IMR-90 (cell line): ENCODE data around the gene SRSF12. TPM values are rescaled to one million over a fixed set of nuclear protein-coding genes. Genes with fewer than 3 reads are reported as not detected.

Experiments used
- ATAC-seq: fragments of 200-7000 bp; cut with Tn5 transposase; 2 replicates; pipeline ENCODE4 v1.9.1; 2020; ENCODE audit warnings: low read depth, mild to moderate bottlenecking, moderate library complexity
- BruUV-seq: library from RNA; stranded (reverse); fragments of 400-500 nt; replicated peaks from 2 replicates; lab custom pipeline; 2021; lab: Mats Ljungman, UMichigan
- CTCF ChIA-PET: fragments of 300-600 bp; formaldehyde crosslinking; extraction: SDS; loops from one replicate; lab custom pipeline; 2021; ENCODE audit warnings: antibody characterized with exemption; lab: Yijun Ruan, JAX
- POLR2A ChIA-PET: fragments of 300-600 bp; sonication (Branson Sonifier 250); formaldehyde crosslinking; loops from one replicate; lab custom pipeline; 2022; ENCODE audit warnings: antibody characterized with exemption; ENCODE audit not compliant: unreplicated experiment; lab: Charles Lee
- DNase-seq: peaks from one replicate; pipeline ENCODE4 v3.0.0; 2013
- H2AFZ ChIP-seq: replicated peaks from 2 replicates; pipeline ENCODE3; 2013; ENCODE audit warnings: low read length, mild to moderate bottlenecking; ENCODE audit not compliant: poor library complexity
- H2AK5ac ChIP-seq: 2 replicates; pipeline ENCODE4 v1.6.1; 2013; ENCODE audit warnings: low read depth, low read length, inconsistent platforms
- H2AK9ac ChIP-seq: replicated peaks from 2 replicates; pipeline ENCODE3; 2013; ENCODE audit warnings: mild to moderate bottlenecking, low read depth, low read length, moderate library complexity; ENCODE audit not compliant: poor library complexity
- H2BK120ac ChIP-seq: 2 replicates; pipeline ENCODE4 v1.6.1; 2013; ENCODE audit warnings: low read depth, low read length, inconsistent platforms
- H2BK15ac ChIP-seq: 3 replicates; pipeline ENCODE4 v1.6.1; 2013; ENCODE audit warnings: low read depth, low read length, inconsistent platforms
- H2BK20ac ChIP-seq: 2 replicates; pipeline ENCODE4 v1.6.1; 2013; ENCODE audit warnings: low read depth, mild to moderate bottlenecking, inconsistent platforms, low read length, moderate library complexity
- H2BK5ac ChIP-seq: 2 replicates; pipeline ENCODE4 v1.6.1; 2013; ENCODE audit warnings: mild to moderate bottlenecking, low read depth, low read length, inconsistent platforms; ENCODE audit not compliant: poor library complexity, severe bottlenecking
- H3K14ac ChIP-seq: replicated peaks from 2 replicates; pipeline ENCODE4 v1.6.1; 2013; ENCODE audit warnings: low read depth, low read length, inconsistent platforms
- H3K18ac ChIP-seq: 2 replicates; pipeline ENCODE4 v1.6.1; 2013; ENCODE audit warnings: low read depth, low read length, control low read depth
- H3K23ac ChIP-seq: 2 replicates; pipeline ENCODE4 v1.6.1; 2013; ENCODE audit warnings: low read depth, low read length, inconsistent platforms
- H3K27ac ChIP-seq: 2 replicates; pipeline ENCODE4 v1.5.1; 2013; ENCODE audit warnings: mild to moderate bottlenecking, control low read depth, low read length; ENCODE audit not compliant: insufficient read depth
- H3K27me3 ChIP-seq: 2 replicates; pipeline ENCODE4 v1.6.1; 2013; ENCODE audit warnings: low read length; ENCODE audit not compliant: control insufficient read depth, insufficient read depth
- H3K36me3 ChIP-seq: 2 replicates; pipeline ENCODE4 v1.6.1; 2013; ENCODE audit warnings: low read length, mixed read lengths; ENCODE audit not compliant: control insufficient read depth, insufficient read depth
- H3K4ac ChIP-seq: 2 replicates; pipeline ENCODE4 v1.6.1; 2013; ENCODE audit warnings: low read depth, low read length, inconsistent platforms
- H3K4me1 ChIP-seq: 2 replicates; pipeline ENCODE4 v1.6.1; 2013; ENCODE audit warnings: low read length, mixed read lengths; ENCODE audit not compliant: control insufficient read depth, insufficient read depth
- H3K4me2 ChIP-seq: 2 replicates; pipeline ENCODE4 v1.6.1; 2013; ENCODE audit warnings: low read depth, mild to moderate bottlenecking, control low read depth, low read length, moderate library complexity
- H3K4me3 ChIP-seq: 2 replicates; pipeline ENCODE4 v1.5.1; 2013; ENCODE audit warnings: low read depth, mild to moderate bottlenecking, control low read depth, low read length, moderate library complexity; ENCODE audit not compliant: insufficient read depth
- H3K56ac ChIP-seq: 2 replicates; pipeline ENCODE4 v1.6.1; 2013; ENCODE audit warnings: low read length, inconsistent platforms; ENCODE audit not compliant: insufficient read depth; ENCODE audit errors: extremely low read depth
- H3K79me1 ChIP-seq, 2 experiments: 2 replicates each; pipeline ENCODE4 v1.6.1; 2013; ENCODE audit warnings: low read length in 2 of 2, inconsistent platforms in 1 of 2, low read depth in 1 of 2
- H3K9ac ChIP-seq: 2 replicates; pipeline ENCODE4 v1.6.1; 2013; ENCODE audit warnings: low read depth, low read length, control low read depth
- H3K9me1 ChIP-seq: 2 replicates; pipeline ENCODE4 v1.6.1; 2013; ENCODE audit warnings: low read length, inconsistent platforms; ENCODE audit not compliant: insufficient read depth
- H3K9me3 ChIP-seq: 2 replicates; pipeline ENCODE4 v1.6.1; 2013; ENCODE audit warnings: low read length; ENCODE audit not compliant: control insufficient read depth, insufficient read depth
- H4K20me1 ChIP-seq: 2 replicates; pipeline ENCODE4 v1.6.1; 2013; ENCODE audit warnings: low read length, inconsistent platforms; ENCODE audit not compliant: insufficient read depth
- H4K5ac ChIP-seq: 2 replicates; pipeline ENCODE4 v1.6.1; 2013; ENCODE audit warnings: mild to moderate bottlenecking, low read depth, low read length, control low read depth
- H4K8ac ChIP-seq, 2 experiments: 2 replicates each; pipeline ENCODE4 v1.6.1; 2013; ENCODE audit warnings: low read depth in 2 of 2, low read length in 2 of 2, control low read depth in 1 of 2, inconsistent platforms in 1 of 2
- H4K91ac ChIP-seq: 2 replicates; pipeline ENCODE4 v1.6.1; 2013; ENCODE audit warnings: low read depth, low read length, inconsistent platforms; ENCODE audit not compliant: insufficient read depth
- BHLHE40 ChIP-seq: fragments of 150-350 bp; IDR thresholded peaks from 2 replicates; pipeline ENCODE4 v1.6.1; 2016; ENCODE audit warnings: mild to moderate bottlenecking, low read depth, low read length
- CEBPB ChIP-seq: IDR thresholded peaks from 2 replicates; pipeline ENCODE4 v1.6.1; 2012; ENCODE audit warnings: low read depth, low read length, improper control_type of control experiment
- CHD1 ChIP-seq: IDR thresholded peaks from 2 replicates; pipeline ENCODE4 v1.6.1; 2012; ENCODE audit warnings: low read depth, low read length, improper control_type of control experiment
- CTCF ChIP-seq: conservative IDR thresholded peaks from 2 replicates; pipeline ENCODE4 v1.5.1; 2012; ENCODE audit warnings: mild to moderate bottlenecking, low read depth, low read length, improper control_type of control experiment
- ELK1 ChIP-seq: fragments of 150-350 bp; IDR thresholded peaks from 2 replicates; pipeline ENCODE4 v1.6.1; 2016; ENCODE audit warnings: low read depth, mild to moderate bottlenecking, low read length, moderate library complexity, borderline replicate concordance
- FOS ChIP-seq: fragments of 150-350 bp; IDR thresholded peaks from 2 replicates; pipeline ENCODE4 v1.6.1; 2016; ENCODE audit warnings: low read depth, low read length
- MAFK ChIP-seq: IDR thresholded peaks from 2 replicates; pipeline ENCODE4 v1.6.1; 2012; ENCODE audit warnings: low read depth, low read length, improper control_type of control experiment
- MAZ ChIP-seq: IDR thresholded peaks from 2 replicates; pipeline ENCODE4 v1.6.1; 2012; ENCODE audit warnings: low read depth, mild to moderate bottlenecking, low read length, improper control_type of control experiment, moderate library complexity, borderline replicate concordance
- POLR2A ChIP-seq: IDR thresholded peaks from 2 replicates; pipeline ENCODE4 v1.6.1; 2012; ENCODE audit warnings: mild to moderate bottlenecking, low read depth, low read length
- RAD21 ChIP-seq: IDR thresholded peaks from 2 replicates; pipeline ENCODE4 v1.6.1; 2012; ENCODE audit warnings: low read length, improper control_type of control experiment
- RCOR1 ChIP-seq: IDR thresholded peaks from 2 replicates; pipeline ENCODE4 v1.6.1; 2012; ENCODE audit warnings: mild to moderate bottlenecking, low read length, improper control_type of control experiment; ENCODE audit not compliant: insufficient replicate concordance
- SMC3 ChIP-seq: fragments of 150-350 bp; IDR thresholded peaks from 2 replicates; pipeline ENCODE4 v1.6.1; 2016; ENCODE audit warnings: low read depth, mild to moderate bottlenecking, antibody characterized with exemption, low read length, moderate library complexity
- WGBS, 2 experiments: methylation state at CpG; one replicate each; pipeline versions ENCODE4 v1.1.5 to v1.1.7; 2013; ENCODE audit warnings: missing lambda C conversion rate in 2 of 2; ENCODE audit not compliant: insufficient read length in 1 of 2; ENCODE audit errors: extremely low coverage in 2 of 2; 5-methylcytosine and 5-hydroxymethylcytosine counted together
- dilution Hi-C: fragments of 300-500 bp; cut with HindIII; formaldehyde crosslinking; loops from one replicate; pipeline ENCODE4 v1.14.3; 2018; ENCODE audit warnings: low sequenced_read_pairs; ENCODE audit not compliant: unreplicated experiment
- in situ Hi-C: fragments of 300-500 bp; cut with MboI; formaldehyde crosslinking; loops from 3 replicates; pipeline ENCODE4 v1.14.3; 2019; ENCODE audit warnings: low sequenced_read_pairs, inconsistent platforms, mixed read lengths
- intact Hi-C: fragments of 100-400 bp; cut with micrococcal nuclease; formaldehyde crosslinking; loops from 2 replicates; pipeline ENCODE4 v1.10.0; 2022
- polyA plus RNA-seq, 3 experiments: library from polyadenylated mRNA; depleted of rRNA; stranded (reverse); fragments of >200 nt; gene quantifications; 2 replicates each; pipeline ENCODE4 v1.2.3, GENCODE V29; 2012; ENCODE audit warnings: low replicate concordance in 1 of 3
- total RNA-seq: library from RNA; depleted of rRNA; stranded (reverse); fragments of >200 nt; gene quantifications from 2 replicates; pipeline ENCODE4 v1.2.3, GENCODE V29; 2012

Gene SRSF12
- total and polyA plus RNA-seq, 2 of the 4 experiments (the other 2 are of a cell fraction): 0.21 to 0.36 TPM

GRCh38 chr6:89059227-89059626 is 58.6 kb downstream of the SRSF12 start:
- Histone ChIP-seq H2AK5ac (no peak overlapping the region), H2BK5ac (no peak overlapping the region), H3K27ac (no peak overlapping the region), H4K91ac (no peak overlapping the region), H3K36me3 (no peaks in the 10 kb centered on the region), H4K20me1 (no peaks in the 10 kb centered on the region), H3K9ac (no peak overlapping the region), H3K4me1 (no peaks in the 10 kb centered on the region), H3K27me3 (no peaks in the 10 kb centered on the region), H2BK20ac (no peak overlapping the region), H3K4me2 (no peak overlapping the region), H3K56ac (no peak overlapping the region), H2AFZ (no peak overlapping the region), H3K4me3 (no peak overlapping the region), H4K5ac (no peak overlapping the region), H3K23ac (no peak overlapping the region), H3K79me1 (no peaks in the 10 kb centered on the region), H2AK9ac (no peak overlapping the region), H2BK120ac (no peak overlapping the region), H3K14ac (no peak overlapping the region), H3K18ac (no peak overlapping the region), H4K8ac (no peak overlapping the region), H2BK15ac (no peak overlapping the region), H3K4ac (no peak overlapping the region), H3K9me1 (no peaks in the 10 kb centered on the region), H3K9me3 (no peaks in the 10 kb centered on the region)
- WGBS, 2 experiments: no CpG with 5 or more reads among the region's 12 CpGs
- intact Hi-C loops (no loop called here), dilution Hi-C loops (no loop called here), in situ Hi-C loops (no loop called here)
- no TSS peak for BruUV-seq
- no peak for DNase-seq
- CTCF ChIA-PET: no interaction called here
- TF ChIP-seq FOS (no peak), POLR2A (no peak), SMC3 (no peak), ELK1 (no peak), MAZ (no peak), MAFK (no peak), BHLHE40 (no peak), CTCF (no peak), CEBPB (no peak), RAD21 (no peak), RCOR1 (no peak), CHD1 (no peak)
- POLR2A ChIA-PET: interaction anchor here (1.0 kb wide), 1 partner anchor 21 kb away, joined by 3 read pairs; the partner anchor contains the start of gene PNRC1
- no peak for ATAC-seq
